Naive B cell (primary cell): ENCODE measurements around the gene DNM2. TPM values are rescaled to one million over a fixed set of nuclear protein-coding genes. Genes with fewer than 3 reads are reported as not detected.
"Not testable (repeated sequence)": the region's sequence is repeated elsewhere in the genome, so short reads cannot be mapped to it uniquely, and the experiment has no call there.

Experiments
- ATAC-seq, 2 donors: fragments of 150-1000 bp; cut with Tn5 transposase; 2 replicates each; pipeline ENCODE4 v1.10.0; 2021; ENCODE audit warnings: low read depth in 2 of 2, mild to moderate bottlenecking in 2 of 2, moderate library complexity in 2 of 2
- DNase-seq: peaks from one replicate; pipeline ENCODE4 v3.0.0; 2022
- H3K27ac Mint-ChIP-seq, 6 donors: one replicate each; pipeline ENCODE4 v1.8.0; 2020 to 2022; ENCODE audit warnings: mild to moderate bottlenecking in 6 of 6, mixed read lengths in 6 of 6, moderate library complexity in 5 of 6, inconsistent platforms in 2 of 6
- H3K27me3 Mint-ChIP-seq, 3 donors: one replicate each; pipeline ENCODE4 v1.8.0; 2021 to 2022; ENCODE audit warnings: mixed read lengths in 3 of 3, mild to moderate bottlenecking in 1 of 3
- H3K36me3 Mint-ChIP-seq, 2 donors: one replicate each; pipeline ENCODE4 v1.8.0; 2020 to 2022; ENCODE audit warnings: mixed read lengths in 2 of 2, inconsistent platforms in 1 of 2, mild to moderate bottlenecking in 1 of 2
- H3K4me1 Mint-ChIP-seq, 3 donors: one replicate each; pipeline ENCODE4 v1.8.0; 2020 to 2022; ENCODE audit warnings: mixed read lengths in 3 of 3, inconsistent platforms in 1 of 3, mild to moderate bottlenecking in 1 of 3, moderate library complexity in 1 of 3
- H3K4me3 Mint-ChIP-seq, 8 donors: one replicate each; pipeline ENCODE4 v1.8.0; 2020 to 2022; ENCODE audit warnings: mild to moderate bottlenecking in 8 of 8, mixed read lengths in 8 of 8, moderate library complexity in 8 of 8, inconsistent platforms in 2 of 8
- H3K9me3 Mint-ChIP-seq, 7 donors: one replicate each; pipeline ENCODE4 v1.8.0; 2020 to 2022; ENCODE audit warnings: mixed read lengths in 7 of 7, mild to moderate bottlenecking in 5 of 7, inconsistent platforms in 2 of 7, moderate library complexity in 1 of 7
- polyA plus RNA-seq, 6 donors: library from polyadenylated mRNA; unstranded; fragments of 300-500 nt; fragmentation: Illumina TruSeq; gene quantifications; one replicate each; pipeline ENCODE4 v1.2.3, GENCODE V29; 2021; ENCODE audit warnings: low read depth in 6 of 6

Gene DNM2
- polyA plus RNA-seq, 6 donors from 2014 or later: 53.6 to 111 (median 63.0) TPM

DNA sequence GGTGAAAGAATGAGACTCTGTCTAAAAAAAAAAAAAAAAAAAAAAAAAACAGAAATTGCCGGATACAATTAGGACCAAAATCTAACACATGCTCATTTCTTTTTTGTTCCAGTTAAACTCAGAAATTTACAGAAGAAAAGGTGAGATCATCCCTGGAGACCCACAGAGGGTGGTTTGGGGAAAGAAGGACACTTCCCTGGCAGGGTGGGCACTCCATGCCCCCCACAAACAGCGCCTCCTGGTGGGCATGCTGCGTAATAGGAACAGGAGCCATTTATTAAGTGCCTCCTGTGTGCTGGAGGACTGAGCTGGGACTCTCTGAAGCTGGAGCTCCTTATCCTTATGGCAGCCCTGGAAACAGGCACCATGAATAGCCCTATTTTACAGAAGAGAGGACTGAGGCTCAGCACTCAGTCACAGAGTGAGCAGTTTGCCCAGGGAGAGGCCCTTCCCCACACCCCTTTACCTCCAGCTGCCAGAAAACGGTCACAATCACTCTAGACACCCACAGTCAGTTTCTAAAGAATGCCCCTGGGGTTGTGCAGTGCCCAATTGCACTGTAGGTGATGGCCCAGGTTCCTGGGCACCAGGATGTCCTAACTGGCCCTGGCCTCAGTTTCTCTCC is 140.4 kb downstream of the DNM2 start:
- Mint-ChIP-seq H3K9me3 (no peaks in the 10 kb centered on the region), H3K27me3 (no peaks in the 10 kb centered on the region), H3K4me3 (no peak overlapping the region), H3K36me3 (no peaks in the 10 kb centered on the region), H3K27ac (peak overlapping the region in 1 of 6 donors; percentile 53), H3K4me1 (peaks cover 3 to 10% (median 4%) of the 10 kb centered on the region in 3 donors)
- DNase-seq (no peak), ATAC-seq (no peak)

DNA sequence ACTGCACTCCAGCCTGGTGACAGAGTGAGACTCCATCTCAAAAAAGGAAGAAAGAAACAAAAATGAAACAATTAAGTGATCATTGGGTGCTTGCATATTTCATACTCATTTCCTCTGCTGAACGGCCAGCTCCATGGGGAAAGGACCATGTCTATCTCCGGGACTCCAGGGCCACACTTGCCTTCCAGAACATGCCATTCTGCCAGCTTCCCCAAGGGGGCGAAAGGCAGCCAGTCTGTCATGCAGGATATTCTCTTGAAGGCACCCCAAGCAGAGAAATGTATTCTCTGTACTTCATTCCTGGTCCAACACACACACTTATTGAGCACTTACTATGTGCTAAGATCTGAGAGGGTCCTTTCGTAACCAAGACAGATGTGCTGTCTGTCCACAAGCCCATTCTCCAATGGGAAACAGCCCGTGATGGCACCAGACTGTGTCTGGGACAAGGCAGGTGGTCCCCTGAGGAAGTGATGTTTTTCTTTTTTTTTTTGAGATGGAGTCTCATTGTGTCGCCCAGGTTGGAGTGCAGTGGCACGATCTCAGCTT is 143.3 kb downstream of the DNM2 start:
- ATAC-seq: peak; percentile 26 to 48
- Mint-ChIP-seq H3K9me3 (no peaks in the 10 kb centered on the region), H3K27me3 (no peaks in the 10 kb centered on the region), H3K4me1 (peaks cover 14 to 24% (median 15%) of the 10 kb centered on the region in 3 donors), H3K27ac (no peak overlapping the region), H3K4me3 (no peak overlapping the region), H3K36me3 (no peaks in the 10 kb centered on the region)
- no peak for DNase-seq

DNA sequence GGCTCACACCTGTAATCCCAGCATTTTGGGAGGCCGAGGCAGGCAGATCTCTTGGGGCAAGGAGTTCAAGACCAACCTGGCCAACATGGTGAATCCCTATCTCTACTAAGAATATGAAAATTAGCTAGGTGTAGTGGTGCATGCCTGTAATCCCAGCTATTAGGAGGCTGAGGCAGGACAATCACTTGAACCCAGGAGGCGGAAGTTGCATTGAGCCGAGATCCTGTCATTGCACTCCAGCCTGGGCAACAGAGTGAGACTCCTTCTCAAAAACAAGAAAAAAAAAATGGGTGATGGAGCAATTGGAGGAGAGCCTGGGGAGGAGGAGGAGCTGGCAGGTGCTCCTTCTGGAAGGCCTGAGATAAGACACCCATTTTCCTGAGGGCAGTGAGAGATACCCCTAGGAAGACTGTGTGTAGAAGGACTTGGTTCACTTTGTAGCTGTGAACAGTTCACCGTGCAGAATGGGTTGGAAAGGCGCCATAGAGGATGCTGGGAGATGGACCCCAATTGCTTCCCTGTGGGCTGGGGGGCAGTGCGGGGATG is 144.8 kb downstream of the DNM2 start:
- Mint-ChIP-seq H3K4me1 (peaks cover 14 to 31% (median 16%) of the 10 kb centered on the region in 3 donors), H3K9me3 (no peaks in the 10 kb centered on the region), H3K27me3 (no peaks in the 10 kb centered on the region), H3K4me3 (peak overlapping the region in 1 of 8 donors; percentile 81), H3K36me3 (no peaks in the 10 kb centered on the region), H3K27ac (peak overlapping the region in 1 of 6 donors; percentile 34)
- DNase-seq (no peak), ATAC-seq (no peak)

DNA sequence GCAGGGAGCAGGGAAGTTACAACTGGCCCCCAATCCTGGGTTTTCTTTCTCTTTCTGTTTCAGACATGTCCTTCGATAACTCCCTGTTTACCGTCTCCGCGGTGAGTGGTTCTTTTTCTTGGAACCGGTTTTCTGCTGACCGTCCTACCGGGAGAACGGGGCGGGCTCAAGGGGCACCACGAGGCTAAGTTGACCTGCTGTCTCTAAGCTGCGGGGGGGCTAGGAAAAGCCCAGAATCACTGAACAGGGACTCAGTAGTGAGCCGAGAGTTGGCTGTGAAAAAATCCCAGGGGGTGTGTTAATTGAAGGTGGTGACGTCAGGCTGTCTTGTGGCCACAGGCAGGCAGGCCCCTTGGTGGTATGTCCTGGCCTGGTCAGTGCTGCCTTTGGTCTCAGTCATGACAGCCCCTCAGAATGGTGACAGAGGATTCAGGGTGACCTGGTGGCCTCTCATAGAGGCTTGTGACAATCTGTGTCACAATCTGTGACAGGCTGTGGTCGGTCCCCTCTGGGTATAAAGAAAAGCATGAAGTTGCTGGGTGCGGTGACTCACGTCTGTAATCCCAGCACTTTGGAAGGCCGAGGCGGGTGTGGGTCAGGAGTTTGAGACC is 145.3 kb downstream of the DNM2 start:
- Mint-ChIP-seq H3K4me1 (peaks cover 19 to 35% (median 21%) of the 10 kb centered on the region in 3 donors), H3K27me3 (no peaks in the 10 kb centered on the region), H3K36me3 (no peaks in the 10 kb centered on the region), H3K4me3 (peak overlapping the region in 1 of 8 donors; percentile 47), H3K9me3 (no peaks in the 10 kb centered on the region), H3K27ac (peak overlapping the region in 4 of 6 donors; percentile 34 to 92 (median 71))
- DNase-seq (no peak), ATAC-seq (no peak)

GRCh38 chr19:10864538-10864899 is 146.6 kb downstream of the DNM2 start:
- no peaks in the 10 kb centered on the region for H3K36me3 Mint-ChIP-seq
- H3K4me3 Mint-ChIP-seq: peak overlapping the region in 6 of 8 donors; percentile 0 to 84 (median 46)
- peak; percentile 44 to 56 for ATAC-seq
- H3K4me1 Mint-ChIP-seq: peaks cover 24 to 44% (median 33%) of the 10 kb centered on the region in 3 donors
- H3K9me3 Mint-ChIP-seq: no peaks in the 10 kb centered on the region
- no peaks in the 10 kb centered on the region for H3K27me3 Mint-ChIP-seq
- peak; percentile 67 for DNase-seq
- H3K27ac Mint-ChIP-seq: peak overlapping the region in 4 of 6 donors; percentile 1 to 89 (median 44)

- no peaks in the 10 kb centered on the region for H3K36me3 Mint-ChIP-seq
- DNase-seq (no peak), ATAC-seq (no peak)
- no peaks in the 10 kb centered on the region for H3K9me3 Mint-ChIP-seq
- H3K4me1 Mint-ChIP-seq: peaks cover 32 to 53% (median 45%) of the 10 kb centered on the region in 3 donors
- H3K27ac Mint-ChIP-seq: peak overlapping the region in 1 of 6 donors; percentile 65
- peak overlapping the region in 1 of 8 donors; percentile 19 for H3K4me3 Mint-ChIP-seq
- no peaks in the 10 kb centered on the region for H3K27me3 Mint-ChIP-seq
These were observed 148.6 kb downstream of the DNM2 start for GRCh38 chr19:10866495-10866894.

DNA sequence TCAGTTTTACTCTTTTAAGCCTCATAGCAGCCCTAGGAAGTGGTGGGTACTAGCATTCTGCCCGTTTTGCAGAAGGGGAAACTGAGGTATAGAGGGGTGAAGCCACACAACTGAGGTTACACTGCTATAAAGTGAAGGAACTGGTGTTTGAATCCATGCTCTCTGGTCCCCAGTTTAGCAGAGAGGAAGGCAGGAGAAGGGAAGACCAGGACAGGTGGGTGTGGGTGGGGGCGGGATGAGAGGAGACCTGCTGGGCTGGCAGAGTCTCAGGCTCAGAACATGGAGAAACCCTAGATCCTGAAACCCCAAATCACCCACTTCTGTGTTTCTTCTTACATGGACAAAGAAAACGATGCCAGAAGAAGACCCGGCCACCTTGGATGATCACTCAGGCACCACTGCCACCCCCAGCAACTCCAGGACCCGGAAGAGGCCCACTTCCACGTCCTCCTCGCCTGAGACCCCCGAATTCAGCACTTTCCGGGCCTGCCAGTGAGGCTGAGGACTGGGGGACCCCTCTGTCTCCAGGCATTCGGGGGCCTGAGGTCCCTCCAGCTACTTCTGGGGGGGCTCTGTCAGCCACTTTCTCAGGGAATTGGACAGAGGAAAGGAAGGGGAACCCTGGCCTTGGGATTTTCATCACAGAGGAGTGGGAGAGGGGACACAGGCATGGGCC is 151.1 kb downstream of the DNM2 start:
- H3K9me3 Mint-ChIP-seq: no peaks in the 10 kb centered on the region
- peak overlapping the region in 6 of 8 donors; percentile 3 to 91 (median 76) for H3K4me3 Mint-ChIP-seq
- no peaks in the 10 kb centered on the region for H3K27me3 Mint-ChIP-seq
- H3K4me1 Mint-ChIP-seq: peaks cover 38 to 57% (median 51%) of the 10 kb centered on the region in 3 donors
- DNase-seq (no peak), ATAC-seq (no peak)
- H3K36me3 Mint-ChIP-seq: no peaks in the 10 kb centered on the region
- peak overlapping the region in 3 of 6 donors; percentile 25 to 91 (median 38) for H3K27ac Mint-ChIP-seq

- H3K27me3 Mint-ChIP-seq, ATAC-seq, DNase-seq, H3K9me3 Mint-ChIP-seq, H3K36me3 Mint-ChIP-seq: not testable (repeated sequence)
- H3K4me1 Mint-ChIP-seq: peaks cover 31 to 50% (median 44%) of the 10 kb centered on the region in 3 donors
- peak overlapping the region in 3 of 6 donors; percentile 15 to 81 (median 78) for H3K27ac Mint-ChIP-seq
- H3K4me3 Mint-ChIP-seq: peak overlapping the region; percentile 24 to 92 (median 84)
These were observed 152.0 kb downstream of the DNM2 start for GRCh38 chr19:10869872-10870311.

- H3K36me3 Mint-ChIP-seq: no peaks in the 10 kb centered on the region
- H3K9me3 Mint-ChIP-seq: no peaks in the 10 kb centered on the region
- no peak for ATAC-seq
These were observed 152.6 kb downstream of the DNM2 start for GRCh38 chr19:10870501-10870954.

DNA sequence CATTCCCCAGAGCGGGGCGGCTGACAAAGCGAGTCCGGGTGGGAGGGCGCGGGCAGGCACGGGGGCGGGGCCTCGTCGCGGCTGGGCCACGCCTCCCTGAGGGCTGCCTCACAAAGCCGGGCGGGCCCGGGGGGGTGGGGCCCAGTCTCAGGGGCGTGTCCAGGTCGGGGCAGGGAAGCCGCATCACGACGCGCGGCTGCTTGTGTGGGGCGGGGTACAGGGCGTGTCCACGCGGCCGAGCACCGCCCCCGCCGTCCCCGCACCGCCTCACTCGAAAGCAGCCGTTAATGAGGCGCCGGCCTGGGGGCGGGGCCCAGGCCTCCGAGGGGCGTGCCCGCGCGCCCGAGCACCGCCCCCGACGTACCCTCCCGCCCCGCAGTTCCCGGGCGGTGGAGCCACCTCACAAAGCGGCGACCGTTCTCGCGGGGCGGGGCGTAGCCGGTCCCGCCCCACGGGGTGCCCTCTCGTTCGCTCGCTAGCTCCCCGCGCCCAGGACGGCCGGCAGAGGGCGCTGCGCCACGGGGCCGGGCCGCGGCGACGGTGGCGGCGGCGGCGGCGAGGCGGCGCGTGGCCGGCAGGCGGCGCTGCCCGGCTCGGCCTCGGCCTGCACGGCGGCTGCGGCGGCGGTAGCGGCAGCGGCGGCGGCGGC is 153.2 kb downstream of the DNM2 start, which contains the start of gene CARM1:
Gene CARM1 (plus strand): TSS at position 599 of the 649 bp plus-strand sequence. CDS start 150 bp downstream, outside the sequence.
- peaks cover 31 to 50% (median 44%) of the 10 kb centered on the region in 3 donors for H3K4me1 Mint-ChIP-seq
- no peaks in the 10 kb centered on the region for H3K36me3 Mint-ChIP-seq
- H3K27me3 Mint-ChIP-seq: no peaks in the 10 kb centered on the region
- peak; percentile 78 to 81 for ATAC-seq
- peak within 1 kb of the TSS; percentile 32 to 95 (median 86) for H3K27ac Mint-ChIP-seq
- H3K4me3 Mint-ChIP-seq: peak within 1 kb of the TSS; percentile 78 to 94 (median 90)
- DNase-seq: peak; percentile 99
- no peaks in the 10 kb centered on the region for H3K9me3 Mint-ChIP-seq

More at GRCh38 chr19:10870501-10870954, 152.6 kb downstream of the DNM2 start:
- no peaks in the 10 kb centered on the region for H3K27me3 Mint-ChIP-seq
- H3K4me1 Mint-ChIP-seq: peaks cover 31 to 50% (median 44%) of the 10 kb centered on the region in 3 donors
- peak overlapping the region; percentile 32 to 95 (median 86) for H3K27ac Mint-ChIP-seq
- no peak for DNase-seq
- peak overlapping the region; percentile 78 to 92 (median 88) for H3K4me3 Mint-ChIP-seq

DNA sequence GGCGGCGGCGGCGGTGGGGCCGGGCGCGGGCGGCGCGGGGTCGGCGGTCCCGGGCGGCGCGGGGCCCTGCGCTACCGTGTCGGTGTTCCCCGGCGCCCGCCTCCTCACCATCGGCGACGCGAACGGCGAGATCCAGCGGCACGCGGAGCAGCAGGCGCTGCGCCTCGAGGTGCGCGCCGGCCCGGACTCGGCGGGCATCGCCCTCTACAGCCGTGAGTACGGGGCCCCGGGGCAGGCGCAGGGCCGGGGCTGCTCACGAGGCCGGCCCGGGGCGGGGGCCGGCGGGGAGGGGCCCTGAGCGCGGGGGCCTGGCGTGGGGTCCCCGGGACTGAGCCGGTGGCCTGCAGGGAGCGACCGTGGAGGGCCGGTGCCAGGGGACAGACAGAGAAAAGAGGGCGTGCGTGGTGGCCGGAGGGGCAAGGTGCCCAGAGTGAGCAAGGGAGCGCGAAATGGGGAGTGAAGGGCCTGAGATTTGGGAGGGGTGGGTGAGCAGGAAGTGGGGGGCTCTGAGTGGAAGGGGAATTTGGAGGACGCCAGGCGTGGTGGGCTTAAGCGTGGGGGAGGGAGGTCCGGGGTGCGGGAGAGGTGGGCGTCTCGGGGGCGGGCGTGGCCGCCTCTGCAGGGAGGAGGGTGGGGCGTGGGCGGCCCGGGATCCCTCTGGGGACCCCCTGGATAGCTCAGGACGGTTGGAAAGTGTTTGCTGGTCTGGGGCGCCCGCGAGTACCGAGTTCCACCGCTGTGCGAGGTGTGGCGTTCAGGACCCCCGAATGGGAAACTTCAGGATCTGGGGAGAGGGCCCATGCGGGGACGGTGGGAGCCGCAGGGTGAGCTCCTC is 154.0 kb downstream of the DNM2 start:
- DNase-seq (peak; percentile 29), ATAC-seq (no peak)
- no peaks in the 10 kb centered on the region for H3K36me3 Mint-ChIP-seq
- no peaks in the 10 kb centered on the region for H3K9me3 Mint-ChIP-seq
- H3K27ac Mint-ChIP-seq: peak overlapping the region in 3 of 6 donors; percentile 58 to 83 (median 75)
- peaks cover 33 to 52% (median 50%) of the 10 kb centered on the region in 3 donors for H3K4me1 Mint-ChIP-seq
- no peaks in the 10 kb centered on the region for H3K27me3 Mint-ChIP-seq
- H3K4me3 Mint-ChIP-seq: peak overlapping the region; percentile 72 to 94 (median 83)
